HepG2 (cell line): ENCODE results near the gene C5orf58. TPM values are rescaled to one million over a fixed set of nuclear protein-coding genes. Genes with fewer than 3 reads are reported as not detected.

Experiments used
- ATAC-seq: fragments of 200-7000 bp; cut with Tn5 transposase; 3 replicates; pipeline ENCODE4 v1.9.1; 2020; ENCODE audit warnings: mild to moderate bottlenecking, moderate library complexity
- BruUV-seq: library from RNA; stranded (reverse); fragments of 400-500 nt; replicated peaks from 2 replicates; lab custom pipeline; 2021; lab: Mats Ljungman, UMichigan
- CTCF ChIA-PET: fragments of 300-600 bp; formaldehyde crosslinking; extraction: SDS; loops from one replicate; lab custom pipeline; 2021; ENCODE audit warnings: low total read pairs, inconsistent platforms, low intra/inter-chr PET ratio; lab: Yijun Ruan, JAX
- POLR2A ChIA-PET: fragments of 350-600 bp; sonication (Branson Sonifier 250); formaldehyde crosslinking; loops from one replicate; lab custom pipeline; 2020; ENCODE audit warnings: antibody characterized with exemption, inconsistent platforms; lab: Yijun Ruan, JAX
- DNase-seq: peaks from one replicate; pipeline ENCODE4 v3.0.0-alpha.2; 2015; ENCODE audit warnings: low spot score
- FAIRE-seq: peaks from 3 replicates; lab custom pipeline; 2011; peaks lifted over from hg19 to GRCh38; lab: Jason Lieb, UNC
- H2AFZ ChIP-seq: one replicate; pipeline ENCODE4 v1.6.1; 2011; ENCODE audit warnings: low read length, inconsistent platforms
- H3K27ac ChIP-seq: fragments of 300-600 bp; 3 replicates; pipeline ENCODE4 v1.8.0; 2011; ENCODE audit warnings: mixed run types, mild to moderate bottlenecking, mixed read lengths, low read length, inconsistent platforms; ENCODE audit not compliant: insufficient read depth; ENCODE audit errors: extremely low read length
- H3K27me3 ChIP-seq, 2 experiments: fragments of 200-600 bp in 1 of 2; 2 replicates in 1 of 2; 3 replicates in 1 of 2; pipeline versions ENCODE4 v1.6.0 to v1.8.0; 2011; ENCODE audit warnings: low read length in 2 of 2, mild to moderate bottlenecking in 2 of 2, moderate library complexity in 2 of 2, inconsistent platforms in 1 of 2; ENCODE audit not compliant: insufficient read depth in 2 of 2, control insufficient read depth in 1 of 2
- H3K36me3 ChIP-seq, 2 experiments: fragments of 200-600 bp in 1 of 2; replicated peaks in 1 of 2; 2 replicates in 1 of 2; 3 replicates in 1 of 2; pipeline versions ENCODE4 v1.5.1 to v1.8.0; 2011; ENCODE audit warnings: low read length in 2 of 2, inconsistent platforms in 1 of 2; ENCODE audit not compliant: insufficient read depth in 2 of 2, control insufficient read depth in 1 of 2
- H3K4me1 ChIP-seq: 2 replicates; pipeline ENCODE4 v1.5.1; 2012; ENCODE audit warnings: low read length, inconsistent platforms; ENCODE audit not compliant: insufficient read depth
- H3K4me2 ChIP-seq: 2 replicates; pipeline ENCODE4 v1.6.0; 2011; ENCODE audit warnings: low read depth, low read length, inconsistent platforms
- H3K4me3 ChIP-seq, 3 experiments: fragments of 200-600 bp in 1 of 3; sonication (generic), shearing (Covaris generic) in 1 of 3; replicated peaks in 1 of 3; 2 replicates each; pipeline ENCODE4 v1.5.1; 2011 to 2016; ENCODE audit warnings: low read length in 3 of 3, inconsistent platforms in 2 of 3, low read depth in 2 of 3, mild to moderate bottlenecking in 2 of 3, control low read depth in 1 of 3, mixed read lengths in 1 of 3; ENCODE audit not compliant: insufficient read depth in 1 of 3
- H3K79me2 ChIP-seq: one replicate; pipeline ENCODE4 v1.6.1; 2011; ENCODE audit warnings: low read length, inconsistent platforms; ENCODE audit not compliant: insufficient read depth
- H3K9ac ChIP-seq: 2 replicates; pipeline ENCODE4 v1.6.0; 2011; ENCODE audit warnings: mild to moderate bottlenecking, low read depth, low read length, inconsistent platforms; ENCODE audit not compliant: insufficient read depth
- H3K9me3 ChIP-seq: 2 replicates; pipeline ENCODE4 v1.5.1; 2012; ENCODE audit warnings: mild to moderate bottlenecking, low read length
- H4K20me1 ChIP-seq: 2 replicates; pipeline ENCODE4 v1.6.0; 2011; ENCODE audit warnings: inconsistent platforms, mild to moderate bottlenecking, low read length, moderate library complexity; ENCODE audit not compliant: insufficient read depth
- MYNN ChIP-seq: sonication (generic); formaldehyde crosslinking; IDR thresholded peaks from 2 replicates; pipeline ENCODE4 v1.4.0; 2020; ENCODE audit warnings: mild to moderate bottlenecking, low read depth, missing genetic modification reagents
- TBX3 ChIP-seq: fragments of 450-650 bp; IDR thresholded peaks from 2 replicates; pipeline ENCODE4 v1.6.1; 2017; ENCODE audit warnings: antibody characterized with exemption, mild to moderate bottlenecking, inconsistent platforms, borderline replicate concordance
- ZNF101 ChIP-seq: sonication (generic); formaldehyde crosslinking; IDR thresholded peaks from 2 replicates; pipeline ENCODE4 v1.4.0; 2020; ENCODE audit warnings: mild to moderate bottlenecking, low read depth, missing genetic modification reagents, borderline replicate concordance
- ZNF136 ChIP-seq: sonication (generic); formaldehyde crosslinking; IDR thresholded peaks from 2 replicates; pipeline ENCODE4 v1.8.1; 2022; ENCODE audit warnings: low read depth, mild to moderate bottlenecking, moderate library complexity, missing genetic modification reagents
- ZNF331 ChIP-seq: sonication (generic); formaldehyde crosslinking; IDR thresholded peaks from 2 replicates; pipeline ENCODE4 v1.4.0; 2020; ENCODE audit warnings: missing genetic modification reagents
- WGBS: methylation state at CpG from one replicate; pipeline ENCODE4 v1.1.6; 2017; ENCODE audit warnings: low lambda C conversion rate; 5-methylcytosine and 5-hydroxymethylcytosine counted together
- in situ Hi-C: cut with HindIII; loops from 2 replicates; pipeline ENCODE4 v1.10.0; 2017; ENCODE audit warnings: low pct_unique_long_range_greater_than_20kb; ENCODE audit not compliant: extremely low pct_ligation_motif_present
- intact Hi-C: fragments of 100-400 bp; cut with micrococcal nuclease; formaldehyde crosslinking; loops from one replicate; pipeline ENCODE4 v1.10.0; 2022; ENCODE audit not compliant: unreplicated experiment
- polyA plus RNA-seq, 8 experiments: library from polyadenylated mRNA; depleted of rRNA in 3 of 8; stranded (reverse) in 7 of 8; unstranded in 1 of 8; fragments of >200 nt; fragmentation: Illumina TruSeq in 4 of 8; extraction: Trizol in 4 of 8; gene quantifications; 2 replicates each; pipeline versions ENCODE4 v1.2.1 to v1.2.3, GENCODE V29; 2011 to 2016; ENCODE audit warnings: low read depth in 4 of 8, missing spikeins in 1 of 8, mixed read lengths in 1 of 8; ENCODE audit not compliant: insufficient read depth in 1 of 8
- total RNA-seq, 5 experiments: library from RNA; depleted of rRNA; stranded (reverse); fragments of >200 nt; fragmentation: Illumina TruSeq; extraction: Trizol; gene quantifications; 2 replicates each; pipeline ENCODE4 v1.2.3, GENCODE V29; 2016; ENCODE audit warnings: low read depth in 1 of 5
- TF ChIP-seq, protein P1 (sequence below): sonication (generic); formaldehyde crosslinking; conservative IDR thresholded peaks from 2 replicates; pipeline ENCODE4 v1.8.0; 2022; ENCODE audit warnings: missing genetic modification reagents
- TF ChIP-seq, protein P2 (sequence below): sonication (generic); formaldehyde crosslinking; IDR thresholded peaks from 2 replicates; pipeline ENCODE4 v1.5.0; 2020; ENCODE audit warnings: missing genetic modification reagents

Gene C5orf58
- total and polyA plus RNA-seq, 2 of the 13 experiments (the other 11 are each of a cell fraction or from before 2014, with no cell fraction given), result not detected

DNA sequence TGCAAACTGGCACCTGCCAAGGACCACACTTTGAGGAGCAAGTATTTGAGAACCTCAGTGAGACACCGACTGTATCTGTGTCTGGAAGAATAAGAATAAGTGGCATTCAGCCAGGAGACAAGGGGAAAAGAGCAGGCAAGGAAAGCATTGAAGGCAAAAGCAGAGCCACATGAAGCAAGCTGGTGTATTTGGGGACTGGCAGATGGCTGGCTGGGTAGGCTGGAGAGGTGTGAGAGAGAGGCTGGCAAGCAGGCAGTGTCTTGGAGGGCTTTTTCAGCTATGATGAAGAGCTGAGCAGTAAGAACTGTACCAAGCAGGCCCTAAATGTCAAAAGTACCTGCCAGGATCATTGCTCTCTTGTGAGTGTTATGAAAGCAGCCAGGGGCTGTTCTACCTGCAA, 14.1 kb upstream of the C5orf58 start:
- 0% methylated on average over 1 of the region's 1 CpG for WGBS
- no peak overlapping the region for H3K4me2 ChIP-seq
- TF ChIP-seq ZNF331 (CRISPR knock-in tag) (no peak), ZNF136 (no peak), ZNF101 (CRISPR knock-in tag) (no peak), TBX3 (no peak), MYNN (CRISPR knock-in tag) (no peak)
- TF ChIP-seq, protein P1, sequence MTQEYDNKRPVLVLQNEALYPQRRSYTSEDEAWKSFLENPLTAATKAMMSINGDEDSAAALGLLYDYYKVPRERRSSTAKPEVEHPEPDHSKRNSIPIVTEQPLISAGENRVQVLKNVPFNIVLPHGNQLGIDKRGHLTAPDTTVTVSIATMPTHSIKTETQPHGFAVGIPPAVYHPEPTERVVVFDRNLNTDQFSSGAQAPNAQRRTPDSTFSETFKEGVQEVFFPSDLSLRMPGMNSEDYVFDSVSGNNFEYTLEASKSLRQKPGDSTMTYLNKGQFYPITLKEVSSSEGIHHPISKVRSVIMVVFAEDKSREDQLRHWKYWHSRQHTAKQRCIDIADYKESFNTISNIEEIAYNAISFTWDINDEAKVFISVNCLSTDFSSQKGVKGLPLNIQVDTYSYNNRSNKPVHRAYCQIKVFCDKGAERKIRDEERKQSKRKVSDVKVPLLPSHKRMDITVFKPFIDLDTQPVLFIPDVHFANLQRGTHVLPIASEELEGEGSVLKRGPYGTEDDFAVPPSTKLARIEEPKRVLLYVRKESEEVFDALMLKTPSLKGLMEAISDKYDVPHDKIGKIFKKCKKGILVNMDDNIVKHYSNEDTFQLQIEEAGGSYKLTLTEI (CRISPR knock-in tag), result no peak
- TF ChIP-seq, protein P2, sequence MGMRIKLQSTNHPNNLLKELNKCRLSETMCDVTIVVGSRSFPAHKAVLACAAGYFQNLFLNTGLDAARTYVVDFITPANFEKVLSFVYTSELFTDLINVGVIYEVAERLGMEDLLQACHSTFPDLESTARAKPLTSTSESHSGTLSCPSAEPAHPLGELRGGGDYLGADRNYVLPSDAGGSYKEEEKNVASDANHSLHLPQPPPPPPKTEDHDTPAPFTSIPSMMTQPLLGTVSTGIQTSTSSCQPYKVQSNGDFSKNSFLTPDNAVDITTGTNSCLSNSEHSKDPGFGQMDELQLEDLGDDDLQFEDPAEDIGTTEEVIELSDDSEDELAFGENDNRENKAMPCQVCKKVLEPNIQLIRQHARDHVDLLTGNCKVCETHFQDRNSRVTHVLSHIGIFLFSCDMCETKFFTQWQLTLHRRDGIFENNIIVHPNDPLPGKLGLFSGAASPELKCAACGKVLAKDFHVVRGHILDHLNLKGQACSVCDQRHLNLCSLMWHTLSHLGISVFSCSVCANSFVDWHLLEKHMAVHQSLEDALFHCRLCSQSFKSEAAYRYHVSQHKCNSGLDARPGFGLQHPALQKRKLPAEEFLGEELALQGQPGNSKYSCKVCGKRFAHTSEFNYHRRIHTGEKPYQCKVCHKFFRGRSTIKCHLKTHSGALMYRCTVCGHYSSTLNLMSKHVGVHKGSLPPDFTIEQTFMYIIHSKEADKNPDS (CRISPR knock-in tag), result no peak
- TF ChIP-seq, all 625 proteins: peak for 0
- CTCF ChIA-PET, result no interaction called here
- no peaks in the 10 kb centered on the region for H3K36me3 ChIP-seq
- no peaks in the 10 kb centered on the region for H3K4me1 ChIP-seq
- no peak overlapping the region for H2AFZ ChIP-seq
- no peak overlapping the region for H3K27ac ChIP-seq
- BruUV-seq, result no TSS peak
- no peaks in the 10 kb centered on the region for H4K20me1 ChIP-seq
- POLR2A ChIA-PET, result no interaction called here
- H3K9me3 ChIP-seq, result no peaks in the 10 kb centered on the region
- intact Hi-C loops, result no loop called here
- H3K27me3 ChIP-seq, result no peaks in the 10 kb centered on the region
- no peak for FAIRE-seq
- H3K79me2 ChIP-seq, result no peaks in the 10 kb centered on the region
- no peak for DNase-seq
- no peak for ATAC-seq
- in situ Hi-C loops, result no loop called here
- H3K4me3 ChIP-seq, result no peak overlapping the region
- H3K9ac ChIP-seq, result no peak overlapping the region
